IPS DF 6.9 (cell line): ENCODE data around the gene KIAA1217.

ENCODE experiments used
- DNase-seq: peaks from one replicate; pipeline ENCODE4 v3.0.0-alpha.2; 2013; ENCODE audit warnings: low read depth, low spot score
- H3K27ac ChIP-seq: one replicate; pipeline ENCODE4 v1.5.1; 2013; ENCODE audit warnings: low read length, control low read depth
- H3K27me3 ChIP-seq: 2 replicates; pipeline ENCODE4 v1.6.1; 2013; ENCODE audit warnings: mild to moderate bottlenecking, low read length; ENCODE audit not compliant: control insufficient read depth, insufficient read depth
- H3K36me3 ChIP-seq: 2 replicates; pipeline ENCODE4 v1.6.1; 2013; ENCODE audit warnings: low read length; ENCODE audit not compliant: control insufficient read depth, insufficient read depth
- H3K4me1 ChIP-seq: 2 replicates; pipeline ENCODE4 v1.6.1; 2013; ENCODE audit warnings: low read length; ENCODE audit not compliant: control insufficient read depth, insufficient read depth
- H3K4me3 ChIP-seq: 2 replicates; pipeline ENCODE4 v1.5.1; 2013; ENCODE audit warnings: mild to moderate bottlenecking, low read length
- H3K9me3 ChIP-seq: 2 replicates; pipeline ENCODE4 v1.6.1; 2013; ENCODE audit warnings: low read length, inconsistent platforms; ENCODE audit not compliant: control insufficient read depth, insufficient read depth
- WGBS: extraction: QIAGEN DNeasy Blood & Tissue Kit; methylation state at CpG from one replicate; pipeline ENCODE4 v1.1.7; 2013; ENCODE audit warnings: mixed read lengths, missing lambda C conversion rate; ENCODE audit not compliant: insufficient read length, insufficient coverage; 5-methylcytosine and 5-hydroxymethylcytosine counted together

Gene KIAA1217, protein sequence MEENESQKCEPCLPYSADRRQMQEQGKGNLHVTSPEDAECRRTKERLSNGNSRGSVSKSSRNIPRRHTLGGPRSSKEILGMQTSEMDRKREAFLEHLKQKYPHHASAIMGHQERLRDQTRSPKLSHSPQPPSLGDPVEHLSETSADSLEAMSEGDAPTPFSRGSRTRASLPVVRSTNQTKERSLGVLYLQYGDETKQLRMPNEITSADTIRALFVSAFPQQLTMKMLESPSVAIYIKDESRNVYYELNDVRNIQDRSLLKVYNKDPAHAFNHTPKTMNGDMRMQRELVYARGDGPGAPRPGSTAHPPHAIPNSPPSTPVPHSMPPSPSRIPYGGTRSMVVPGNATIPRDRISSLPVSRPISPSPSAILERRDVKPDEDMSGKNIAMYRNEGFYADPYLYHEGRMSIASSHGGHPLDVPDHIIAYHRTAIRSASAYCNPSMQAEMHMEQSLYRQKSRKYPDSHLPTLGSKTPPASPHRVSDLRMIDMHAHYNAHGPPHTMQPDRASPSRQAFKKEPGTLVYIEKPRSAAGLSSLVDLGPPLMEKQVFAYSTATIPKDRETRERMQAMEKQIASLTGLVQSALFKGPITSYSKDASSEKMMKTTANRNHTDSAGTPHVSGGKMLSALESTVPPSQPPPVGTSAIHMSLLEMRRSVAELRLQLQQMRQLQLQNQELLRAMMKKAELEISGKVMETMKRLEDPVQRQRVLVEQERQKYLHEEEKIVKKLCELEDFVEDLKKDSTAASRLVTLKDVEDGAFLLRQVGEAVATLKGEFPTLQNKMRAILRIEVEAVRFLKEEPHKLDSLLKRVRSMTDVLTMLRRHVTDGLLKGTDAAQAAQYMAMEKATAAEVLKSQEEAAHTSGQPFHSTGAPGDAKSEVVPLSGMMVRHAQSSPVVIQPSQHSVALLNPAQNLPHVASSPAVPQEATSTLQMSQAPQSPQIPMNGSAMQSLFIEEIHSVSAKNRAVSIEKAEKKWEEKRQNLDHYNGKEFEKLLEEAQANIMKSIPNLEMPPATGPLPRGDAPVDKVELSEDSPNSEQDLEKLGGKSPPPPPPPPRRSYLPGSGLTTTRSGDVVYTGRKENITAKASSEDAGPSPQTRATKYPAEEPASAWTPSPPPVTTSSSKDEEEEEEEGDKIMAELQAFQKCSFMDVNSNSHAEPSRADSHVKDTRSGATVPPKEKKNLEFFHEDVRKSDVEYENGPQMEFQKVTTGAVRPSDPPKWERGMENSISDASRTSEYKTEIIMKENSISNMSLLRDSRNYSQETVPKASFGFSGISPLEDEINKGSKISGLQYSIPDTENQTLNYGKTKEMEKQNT (N-terminal part only)

GRCh38 chr10:24208661-24209431 lies at the start of gene KIAA1217:
Gene KIAA1217, plus strand, starts transcription at chr10:24209138. Its CDS starts 56 bp downstream, at chr10:24209194.
- no peaks in the 10 kb centered on the region for H3K27me3 ChIP-seq
- H3K27ac ChIP-seq: no peak within 1 kb of the TSS
- H3K4me3 ChIP-seq: peak within 1 kb of the TSS; percentile 53; the same call in 1 of the 2 replicates
- no peak for DNase-seq
- H3K4me1 ChIP-seq: peaks cover 6% of the 10 kb centered on the region
- no CpG with 5 or more reads among the region's 34 CpGs for WGBS
- no peaks in the 10 kb centered on the region for H3K36me3 ChIP-seq
- no peaks in the 10 kb centered on the region for H3K9me3 ChIP-seq

DNA sequence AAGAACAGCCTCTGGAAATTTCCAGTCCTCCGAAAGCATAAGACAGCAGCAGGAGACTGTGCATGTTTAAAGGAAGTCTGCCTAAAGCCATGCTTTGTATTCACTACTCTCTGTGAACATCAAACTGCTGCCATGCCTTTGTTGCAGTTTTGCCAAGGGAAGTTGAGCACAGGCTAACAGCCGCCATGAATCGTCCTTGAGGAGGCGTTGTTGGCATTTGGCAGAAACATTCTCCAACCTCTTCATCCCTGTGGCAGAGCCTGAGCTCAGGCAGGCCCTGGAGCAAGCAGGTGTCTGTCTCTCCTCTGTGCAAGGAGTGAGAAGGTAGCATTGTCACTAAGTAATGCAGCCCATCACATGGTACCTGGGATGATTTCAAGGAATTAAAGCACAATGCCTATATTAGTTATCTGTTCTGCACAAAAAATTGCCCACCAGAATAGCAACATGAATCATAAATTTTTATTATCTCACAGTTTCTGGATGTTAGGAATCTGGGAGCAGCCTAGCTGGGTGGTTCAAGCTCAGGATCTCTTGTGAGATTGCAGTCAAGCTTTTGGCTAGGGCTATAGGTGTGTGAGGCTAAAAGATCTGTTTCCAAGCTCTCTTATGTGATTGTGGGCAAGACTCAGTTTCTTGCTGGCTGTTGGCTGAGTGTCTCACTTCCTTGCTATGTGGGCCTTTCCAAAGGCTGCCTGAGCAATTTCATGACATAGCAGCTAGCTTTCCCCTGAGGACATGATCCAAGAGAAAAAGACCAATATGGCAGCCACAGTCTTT lies 46.5 kb upstream of the KIAA1217 start:
- DNase-seq: no peak
- no peaks in the 10 kb centered on the region for H3K9me3 ChIP-seq
- H3K4me1 ChIP-seq: no peaks in the 10 kb centered on the region
- no CpG with 5 or more reads among the region's 4 CpGs for WGBS
- H3K4me3 ChIP-seq: no peak overlapping the region
- H3K36me3 ChIP-seq: no peaks in the 10 kb centered on the region
- no peaks in the 10 kb centered on the region for H3K27me3 ChIP-seq
- H3K27ac ChIP-seq: no peak overlapping the region

- no CpG with 5 or more reads among the region's 2 CpGs for WGBS
Measured at GRCh38 chr10:24163485-24163884, 45.5 kb upstream of the KIAA1217 start.

GRCh38 chr10:24168258-24169170 lies 40.4 kb upstream of the KIAA1217 start:
- DNase-seq: no peak
- no CpG with 5 or more reads among the region's 5 CpGs for WGBS

More at GRCh38 chr10:24163485-24163884, 45.5 kb upstream of the KIAA1217 start:
- H3K4me1 ChIP-seq: no peaks in the 10 kb centered on the region
- H3K27ac ChIP-seq: no peak overlapping the region
- H3K27me3 ChIP-seq: no peaks in the 10 kb centered on the region
- H3K9me3 ChIP-seq: no peaks in the 10 kb centered on the region
- H3K4me3 ChIP-seq: no peak overlapping the region
- DNase-seq: no peak
- no peaks in the 10 kb centered on the region for H3K36me3 ChIP-seq

GRCh38 chr10:24170199-24170598 lies 38.7 kb upstream of the KIAA1217 start:
- no peak for DNase-seq
- H3K4me3 ChIP-seq: no peak overlapping the region
- H3K9me3 ChIP-seq: no peaks in the 10 kb centered on the region
- H3K36me3 ChIP-seq: no peaks in the 10 kb centered on the region
- no peaks in the 10 kb centered on the region for H3K4me1 ChIP-seq
- WGBS: no CpG with 5 or more reads among the region's 5 CpGs
- H3K27me3 ChIP-seq: no peaks in the 10 kb centered on the region
- H3K27ac ChIP-seq: no peak overlapping the region

More at GRCh38 chr10:24168258-24169170, 40.4 kb upstream of the KIAA1217 start:
- H3K4me1 ChIP-seq: no peaks in the 10 kb centered on the region
- H3K4me3 ChIP-seq: no peak overlapping the region
- no peak overlapping the region for H3K27ac ChIP-seq
- no peaks in the 10 kb centered on the region for H3K27me3 ChIP-seq
- H3K36me3 ChIP-seq: no peaks in the 10 kb centered on the region
- no peaks in the 10 kb centered on the region for H3K9me3 ChIP-seq

- Histone ChIP-seq H3K27me3 (no peaks in the 10 kb centered on the region), H3K4me1 (no peaks in the 10 kb centered on the region), H3K9me3 (no peaks in the 10 kb centered on the region), H3K27ac (no peak overlapping the region), H3K4me3 (no peak overlapping the region), H3K36me3 (no peaks in the 10 kb centered on the region)
- WGBS: no CpG with 5 or more reads among the region's 3 CpGs
- DNase-seq: no peak
Measured at GRCh38 chr10:24172909-24173308, 36.0 kb upstream of the KIAA1217 start.

DNA sequence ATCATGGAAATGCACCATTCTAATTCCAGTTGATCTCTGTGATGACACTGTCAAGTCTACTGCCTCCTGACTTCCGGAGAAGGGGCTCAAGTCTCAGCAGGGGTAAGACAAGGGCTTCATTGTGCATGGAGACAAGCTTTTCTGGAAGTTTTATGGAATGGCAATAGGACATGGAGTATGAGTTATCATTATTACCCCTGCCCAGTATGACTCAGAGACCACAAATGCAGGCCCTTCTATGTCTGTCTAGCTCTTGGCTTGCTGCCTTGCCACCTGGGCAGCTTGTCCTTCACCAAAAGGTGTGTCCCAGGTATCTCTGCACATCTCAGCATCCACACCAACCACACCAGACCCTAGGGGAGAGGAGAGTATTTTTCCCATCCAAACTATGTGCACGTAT lies 34.9 kb upstream of the KIAA1217 start:
- no peaks in the 10 kb centered on the region for H3K9me3 ChIP-seq
- no peak overlapping the region for H3K4me3 ChIP-seq
- no CpG with 5 or more reads among the region's 2 CpGs for WGBS
- H3K27ac ChIP-seq: no peak overlapping the region
- no peak for DNase-seq
- no peaks in the 10 kb centered on the region for H3K4me1 ChIP-seq
- no peaks in the 10 kb centered on the region for H3K36me3 ChIP-seq
- no peaks in the 10 kb centered on the region for H3K27me3 ChIP-seq

DNA sequence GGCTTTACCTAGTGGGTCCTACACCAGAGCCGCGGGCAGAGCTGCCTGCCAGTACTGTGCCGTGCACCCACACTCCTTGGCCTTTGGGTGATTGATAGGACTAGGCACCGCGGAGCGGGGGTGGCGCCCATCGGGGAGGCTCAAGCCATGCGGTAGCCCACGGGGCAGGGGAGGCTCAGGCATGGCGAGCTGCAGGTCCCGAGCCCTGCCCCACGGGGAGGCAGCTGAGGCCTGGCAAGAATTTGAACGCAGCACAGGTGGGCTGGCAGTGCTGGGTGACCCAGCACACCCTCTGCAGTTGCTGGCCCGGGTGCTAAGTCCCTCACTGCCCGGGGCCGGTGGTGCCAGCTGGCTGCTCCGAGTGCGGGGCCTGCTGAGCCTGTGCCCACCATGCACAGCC lies 32.3 kb upstream of the KIAA1217 start:
- no peaks in the 10 kb centered on the region for H3K9me3 ChIP-seq
- H3K27ac ChIP-seq: no peak overlapping the region
- no peak overlapping the region for H3K4me3 ChIP-seq
- H3K36me3 ChIP-seq: no peaks in the 10 kb centered on the region
- no CpG with 5 or more reads among the region's 19 CpGs for WGBS
- no peaks in the 10 kb centered on the region for H3K27me3 ChIP-seq
- no peaks in the 10 kb centered on the region for H3K4me1 ChIP-seq
- DNase-seq: no peak
